Measurements from ENCODE around the gene BZW2.
"Not testable (repeated sequence)": the region's sequence is repeated elsewhere in the genome, so short reads cannot be mapped to it uniquely, and the experiment has no call there.

The BZW2 gene

GRCh38 chr7:16675277-16675676 lies 29.3 kb downstream of the BZW2 start:
- no peak for DNase-seq

- no peak for DNase-seq
Observed at GRCh38 chr7:16677978-16678494, 32.1 kb downstream of the BZW2 start.

- not testable (repeated sequence) for DNase-seq
Observed at GRCh38 chr7:16678645-16679566, 32.9 kb downstream of the BZW2 start.

GRCh38 chr7:16684935-16685334 lies 39.0 kb downstream of the BZW2 start:
- no peak for DNase-seq

DNA sequence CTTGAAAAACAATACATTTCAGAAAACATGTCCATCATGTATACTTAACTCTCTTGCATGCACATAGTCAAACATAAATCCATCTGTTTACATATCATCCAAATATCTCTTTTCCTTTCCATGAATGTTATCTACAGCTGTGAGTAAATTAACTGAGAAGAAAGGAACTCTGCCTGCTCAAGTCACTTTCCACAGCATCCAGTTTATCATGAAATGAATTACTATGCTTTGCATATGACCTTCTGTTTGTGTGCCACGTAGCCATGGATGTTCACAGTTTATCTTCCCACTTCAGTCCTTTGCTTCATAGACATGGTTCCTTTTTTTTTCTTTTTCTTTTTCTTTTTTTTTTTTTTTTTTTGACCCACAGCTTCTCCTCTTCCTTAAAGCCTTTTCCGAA lies 39.6 kb downstream of the BZW2 start:
- no peak for DNase-seq

DNA sequence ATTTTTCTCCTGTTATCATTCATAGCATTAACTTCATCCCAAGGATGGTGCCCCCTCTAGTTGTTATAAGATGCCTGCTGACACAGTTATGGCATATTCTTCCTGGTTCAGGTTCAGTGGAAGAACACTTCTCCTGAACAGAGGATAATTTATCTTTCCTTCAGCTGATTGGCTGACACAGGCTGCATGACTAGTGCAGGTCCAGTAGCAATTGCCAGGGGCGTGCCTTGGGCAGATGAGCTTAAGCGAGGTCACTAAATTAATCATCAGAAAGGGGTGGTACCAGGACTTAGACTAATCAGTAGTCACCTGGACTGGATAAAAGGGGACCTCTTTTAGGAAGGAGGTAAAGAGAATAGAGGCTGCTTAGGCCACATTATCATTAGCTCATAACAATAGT lies 42.3 kb downstream of the BZW2 start:
- DNase-seq = no peak

- no peak for DNase-seq
Observed at GRCh38 chr7:16691241-16691640, 45.3 kb downstream of the BZW2 start.

- DNase-seq = no peak
Observed at GRCh38 chr7:16693601-16694318, 47.8 kb downstream of the BZW2 start.

GRCh38 chr7:16694806-16695205 lies 48.8 kb downstream of the BZW2 start:
- no peak for DNase-seq

DNA sequence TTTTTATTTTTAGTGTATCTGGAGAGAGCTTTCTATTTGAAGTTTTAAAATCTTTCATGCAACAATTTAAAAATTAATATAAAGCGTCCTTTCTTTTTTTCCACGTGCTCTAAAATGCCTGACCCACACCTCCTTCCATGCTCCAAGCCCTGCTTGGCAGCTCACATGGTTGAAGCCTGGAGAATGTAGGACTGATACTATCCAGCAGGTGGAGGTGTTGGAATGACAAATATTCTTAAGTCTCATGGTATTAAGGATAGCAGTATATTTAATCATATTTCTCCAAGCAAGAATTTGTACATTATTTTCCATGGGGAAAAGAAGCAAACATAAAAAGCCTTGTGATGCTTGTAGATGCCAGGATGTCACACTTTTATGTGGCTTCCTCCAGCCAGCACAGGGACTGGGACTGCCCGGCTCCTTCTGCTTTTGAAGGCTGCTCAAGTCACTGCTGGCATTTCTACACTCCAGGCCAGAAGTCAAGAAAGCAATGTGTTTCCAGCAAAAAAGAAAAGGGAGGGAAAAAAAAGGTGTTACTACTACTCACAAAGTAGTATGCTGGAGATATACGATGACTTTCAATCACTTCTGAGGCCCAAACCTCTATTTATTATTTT lies 49.7 kb downstream of the BZW2 start:
- no peak for DNase-seq

- DNase-seq = no peak
Observed at GRCh38 chr7:16697507-16698199, 51.7 kb downstream of the BZW2 start.

- DNase-seq = no peak
Observed at GRCh38 chr7:16698200-16698905, 52.4 kb downstream of the BZW2 start.

DNA sequence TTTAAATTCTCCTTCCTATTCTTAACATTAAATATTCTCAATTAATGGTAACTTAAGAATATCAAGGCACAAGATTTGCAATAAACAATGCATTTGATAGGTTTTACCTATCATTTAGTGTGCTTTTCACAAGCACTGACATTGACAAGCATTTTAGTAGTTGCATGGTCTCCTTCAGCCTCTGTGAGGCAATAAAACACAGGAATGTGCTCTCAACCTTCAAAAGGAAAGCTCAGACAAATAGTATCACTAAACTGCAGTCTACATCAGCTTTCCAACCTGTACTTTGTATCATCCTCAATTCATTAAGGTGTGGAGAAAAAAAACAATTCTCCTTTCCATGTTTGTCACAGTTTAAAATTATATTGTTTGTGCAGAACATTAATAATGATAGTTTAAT lies 56.5 kb downstream of the BZW2 start:
- DNase-seq = no peak

DNA sequence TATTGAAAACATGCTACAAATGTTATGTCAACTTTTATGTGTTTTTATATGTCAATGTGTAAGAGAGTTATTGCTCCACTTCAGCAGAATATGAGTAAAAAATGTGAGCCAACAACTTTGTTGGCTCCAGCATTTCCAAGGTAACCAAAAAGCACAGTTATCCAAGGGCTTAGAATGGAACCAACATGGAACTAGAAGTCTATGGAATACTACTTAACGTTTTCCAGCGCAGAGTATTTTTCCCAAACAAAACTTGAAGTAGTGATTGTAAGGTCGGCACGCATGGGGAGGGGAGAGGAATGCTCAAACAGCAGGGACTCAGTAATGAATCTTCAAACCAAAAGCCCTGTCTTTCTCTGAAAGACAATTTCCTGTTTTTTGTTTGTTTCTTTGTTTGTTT lies 62.5 kb downstream of the BZW2 start:
- no peak for DNase-seq

DNA sequence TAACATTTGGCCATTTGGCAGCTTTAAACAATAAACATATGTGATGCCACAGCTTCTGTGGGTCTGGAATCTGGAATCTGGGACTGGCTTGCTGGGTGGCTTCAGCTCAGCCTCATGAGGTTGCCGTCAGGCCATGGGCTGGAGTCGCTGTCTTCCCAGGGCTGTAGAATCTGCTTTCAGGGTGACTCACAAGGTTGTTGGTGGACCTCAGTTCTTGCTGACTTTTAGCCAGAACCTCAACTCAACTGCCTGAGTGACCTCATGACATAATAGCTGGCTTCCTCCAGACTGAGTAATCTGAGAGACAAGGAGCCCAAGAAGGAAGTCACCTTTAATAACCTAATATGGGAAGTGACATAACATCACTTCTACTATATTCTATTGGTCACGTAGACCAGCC lies 63.0 kb downstream of the BZW2 start:
- DNase-seq = no peak

DNA sequence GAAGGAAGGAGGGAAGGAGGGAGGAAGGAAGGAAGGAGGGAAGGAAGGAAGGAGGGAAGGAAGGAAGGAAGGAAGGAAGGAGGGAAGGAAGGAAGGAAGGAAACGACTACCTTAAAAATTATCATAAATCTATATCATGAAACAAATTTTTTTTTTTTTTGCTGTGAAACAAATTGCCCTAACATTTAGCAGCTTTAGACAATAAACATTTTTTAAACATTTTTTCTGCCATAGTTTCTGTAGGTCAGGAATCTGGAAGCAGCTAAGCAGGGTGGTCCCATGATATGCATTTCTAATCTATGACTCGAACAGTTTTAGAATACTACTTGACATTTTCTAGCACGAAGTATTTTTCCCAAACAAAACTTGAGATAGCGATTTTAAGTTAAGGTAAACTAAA lies 64.7 kb downstream of the BZW2 start:
- DNase-seq = no peak

DNA sequence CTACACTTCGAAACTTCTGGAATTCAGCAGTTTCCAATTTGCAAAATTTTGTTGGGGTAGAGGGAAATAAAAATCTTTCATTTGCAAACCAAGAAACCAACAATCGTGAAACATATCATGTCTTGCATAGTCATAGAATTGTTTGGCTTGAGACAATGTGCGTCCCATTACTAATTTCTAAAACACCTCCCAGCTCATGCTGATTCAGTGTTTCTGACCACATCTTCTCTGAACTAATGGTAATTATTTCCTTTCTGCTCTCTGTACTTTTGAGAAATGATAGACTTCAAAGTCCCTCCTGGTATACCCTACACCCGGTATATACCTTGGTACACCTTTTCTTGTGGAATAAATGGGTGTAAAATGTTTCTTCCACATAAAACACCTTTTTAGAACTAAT lies 65.7 kb downstream of the BZW2 start:
- no peak for DNase-seq

GRCh38 chr7:16712916-16713315 lies 66.9 kb downstream of the BZW2 start:
- no peak for DNase-seq

DNA sequence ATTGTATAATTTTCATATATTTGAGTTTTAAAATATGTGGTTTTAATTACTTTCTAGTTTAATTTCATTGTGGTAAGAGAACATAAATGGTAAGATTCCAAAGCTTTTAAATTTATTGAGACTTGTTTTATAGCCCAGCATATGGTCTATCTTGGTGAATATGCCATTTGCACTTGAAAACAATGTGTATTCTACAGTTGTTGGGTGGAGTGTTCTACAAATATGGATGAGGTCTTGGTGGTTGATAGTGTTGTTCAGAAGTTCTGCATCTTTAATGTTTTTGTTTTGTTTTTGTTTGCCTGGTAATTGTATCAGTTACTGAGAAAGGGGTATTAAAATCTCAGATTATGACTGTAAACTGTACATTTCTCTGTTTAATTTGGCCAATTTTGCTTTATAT lies 69.9 kb downstream of the BZW2 start:
- no peak for DNase-seq

DNA sequence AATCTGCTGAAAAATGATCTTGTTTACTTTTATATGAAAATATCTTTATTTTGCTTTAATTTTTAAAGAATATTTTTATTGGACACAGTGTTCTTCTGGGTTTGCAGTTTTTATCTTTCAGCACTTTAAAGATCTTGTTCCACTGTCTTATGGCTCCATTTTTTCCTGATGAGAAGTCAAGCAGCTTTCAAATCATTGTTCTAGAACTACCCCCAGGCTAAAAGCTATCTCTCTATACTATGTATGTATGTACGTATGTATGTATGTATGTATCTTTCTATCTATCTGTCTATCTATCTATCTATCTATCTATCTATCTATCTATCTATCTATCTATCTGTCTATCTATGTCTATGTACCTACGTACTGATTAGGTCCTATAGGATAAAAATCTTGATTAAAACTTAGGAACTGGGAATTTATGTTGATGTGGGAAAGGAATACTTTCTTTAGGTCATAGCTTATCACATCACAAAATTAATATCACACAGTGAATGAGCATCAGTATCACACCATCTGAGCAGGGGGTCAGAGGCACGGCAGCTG lies 72.2 kb downstream of the BZW2 start:
- DNase-seq = no peak

GRCh38 chr7:16719699-16720098 lies 73.7 kb downstream of the BZW2 start:
- DNase-seq = no peak

- no peak for DNase-seq
Observed at GRCh38 chr7:16721541-16721940, 75.6 kb downstream of the BZW2 start.
